ES-I3 (cell line): Measurements from ENCODE around the gene FAM171A1.
"Not testable (repeated sequence)": the region's sequence is repeated elsewhere in the genome, so short reads cannot be mapped to it uniquely, and the experiment has no call there.

ENCODE experiments used
- H3K36me3 ChIP-seq: 2 replicates; pipeline ENCODE4 v1.6.1; 2013; ENCODE audit warnings: mild to moderate bottlenecking, low read length, control low read depth, moderate library complexity; ENCODE audit not compliant: insufficient read depth
- H3K4me1 ChIP-seq: 2 replicates; pipeline ENCODE4 v1.6.1; 2013; ENCODE audit warnings: mild to moderate bottlenecking, control low read depth, low read length; ENCODE audit not compliant: insufficient read depth
- H3K9ac ChIP-seq: 2 replicates; pipeline ENCODE4 v1.6.1; 2013; ENCODE audit warnings: low read depth, mild to moderate bottlenecking, low read length, moderate library complexity
- H3K9me3 ChIP-seq: 2 replicates; pipeline ENCODE4 v1.6.1; 2013; ENCODE audit warnings: mild to moderate bottlenecking, low read length, moderate library complexity; ENCODE audit not compliant: control insufficient read depth, insufficient read depth

FAM171A1 gene

DNA sequence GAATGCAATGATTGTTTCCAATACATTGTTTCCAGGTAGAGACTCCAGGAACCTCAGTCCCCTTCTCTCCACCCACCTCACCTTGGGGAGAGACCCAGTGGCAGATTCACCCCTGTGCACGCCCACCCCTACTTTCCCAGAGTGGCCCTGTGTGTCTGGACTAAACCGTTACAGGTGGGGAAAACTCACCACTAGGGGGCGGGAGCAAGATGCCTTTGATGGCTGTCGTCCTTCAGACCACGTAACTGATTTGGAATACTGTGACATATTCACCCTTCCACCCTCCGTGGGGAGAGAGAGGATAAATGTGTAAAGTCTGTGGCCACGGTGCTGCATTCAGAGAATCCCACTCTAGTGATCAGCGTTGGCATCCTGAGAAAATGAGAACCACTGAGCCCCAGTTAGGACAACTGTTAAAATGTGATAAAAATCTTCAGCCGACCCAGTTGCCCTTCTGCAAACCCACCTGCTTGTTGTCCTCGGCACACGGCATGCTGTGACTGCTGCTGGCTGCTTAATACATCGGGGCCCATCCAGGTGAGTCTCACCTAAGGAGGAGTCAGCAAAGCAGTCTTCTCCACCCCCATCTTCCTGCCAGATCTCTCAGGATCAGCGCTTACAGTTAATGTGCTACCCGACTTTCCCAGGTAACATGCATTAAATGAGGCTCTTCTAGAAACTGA, 161.1 kb downstream of the FAM171A1 start:
- H3K9me3 ChIP-seq: no peaks in the 10 kb centered on the region
- H3K4me1 ChIP-seq: no peaks in the 10 kb centered on the region; the same call in 1 of the 2 replicates
- no peaks in the 10 kb centered on the region for H3K36me3 ChIP-seq
- H3K9ac ChIP-seq: no peak overlapping the region

DNA sequence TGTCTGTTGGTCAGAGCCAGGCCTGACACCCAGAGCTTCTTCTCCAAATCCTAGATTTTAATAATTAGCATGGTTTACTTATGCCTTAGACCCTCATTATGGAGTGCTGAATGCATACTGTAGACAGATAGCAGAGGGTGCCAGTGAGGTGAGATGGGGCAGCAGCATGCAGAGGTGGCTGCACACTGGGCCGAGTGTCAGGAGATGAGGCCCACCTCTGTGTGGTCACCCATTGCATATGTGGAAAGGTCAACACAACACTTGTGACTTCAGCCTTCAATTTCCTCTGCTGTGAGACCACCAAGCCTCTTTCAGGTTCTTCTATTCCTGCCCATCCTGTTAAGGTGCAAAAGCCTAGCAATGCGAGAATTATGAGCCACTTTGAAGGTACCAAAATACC, 162.9 kb downstream of the FAM171A1 start:
- H3K9ac ChIP-seq: no peak overlapping the region
- no peaks in the 10 kb centered on the region for H3K9me3 ChIP-seq
- H3K36me3 ChIP-seq: no peaks in the 10 kb centered on the region
- H3K4me1 ChIP-seq: no peaks in the 10 kb centered on the region; the same call in 1 of the 2 replicates

DNA sequence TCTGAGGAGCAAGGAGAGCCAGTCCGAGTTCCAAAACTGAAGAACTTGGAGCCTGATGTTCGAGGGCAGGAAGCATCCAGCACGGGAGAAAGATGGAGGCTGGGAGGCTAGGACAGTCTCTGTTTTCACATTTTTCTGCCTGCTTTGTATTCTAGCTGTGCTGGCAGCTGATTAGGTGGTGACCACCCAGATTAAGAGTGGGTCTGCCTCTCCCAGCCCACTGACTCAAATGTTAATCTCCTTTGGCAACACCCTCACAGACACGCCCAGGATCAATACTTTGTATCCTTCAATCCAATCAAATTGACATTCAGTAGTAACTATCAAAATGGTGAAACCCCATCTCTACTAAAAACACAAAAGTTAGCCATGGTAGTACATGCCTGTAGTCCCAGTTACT, 163.7 kb downstream of the FAM171A1 start:
- not testable (repeated sequence) for H3K36me3 ChIP-seq, H3K9ac ChIP-seq, H3K9me3 ChIP-seq, H3K4me1 ChIP-seq

DNA sequence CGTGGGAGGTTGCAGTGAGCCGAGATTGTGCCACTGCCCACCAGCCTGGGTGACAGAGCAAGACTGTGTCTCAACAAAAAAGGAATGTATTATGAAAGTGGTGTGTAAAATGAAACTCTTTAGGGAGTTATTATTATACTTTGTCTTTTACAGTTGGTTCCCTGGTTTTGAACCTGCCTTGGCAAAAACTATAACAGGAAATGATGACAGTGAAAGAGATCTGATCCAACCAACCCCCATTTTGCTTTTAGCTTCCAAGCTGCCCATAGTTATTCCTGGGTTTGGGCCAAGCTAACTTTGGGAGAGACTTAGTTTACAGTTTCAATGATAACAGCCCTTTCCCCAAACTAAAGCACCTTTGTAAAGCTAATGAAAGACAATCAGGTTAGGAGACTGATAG, 168.4 kb downstream of the FAM171A1 start:
- Histone ChIP-seq H3K9me3 (no peaks in the 10 kb centered on the region; the same call in 1 of the 2 replicates), H3K9ac (no peak overlapping the region), H3K36me3 (no peaks in the 10 kb centered on the region), H3K4me1 (peaks cover 24% of the 10 kb centered on the region)

DNA sequence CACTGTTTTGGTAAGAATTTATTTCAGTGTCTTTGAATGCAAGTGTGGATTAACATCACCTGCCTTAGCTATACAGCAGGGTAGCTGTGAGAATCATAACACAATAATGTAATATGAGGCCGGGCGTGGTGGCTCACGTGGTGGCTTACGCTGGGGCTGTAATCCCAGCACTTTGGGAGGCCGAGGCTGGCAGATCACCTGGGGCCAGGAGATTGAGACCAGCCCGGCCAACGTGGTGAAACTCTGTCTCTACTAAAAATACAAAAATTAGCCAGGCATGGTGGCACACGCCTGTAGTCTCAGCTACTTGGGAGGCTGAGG, 168.8 kb downstream of the FAM171A1 start:
- peaks cover 24% of the 10 kb centered on the region for H3K4me1 ChIP-seq
- H3K9me3 ChIP-seq, H3K9ac ChIP-seq, H3K36me3 ChIP-seq: not testable (repeated sequence)

DNA sequence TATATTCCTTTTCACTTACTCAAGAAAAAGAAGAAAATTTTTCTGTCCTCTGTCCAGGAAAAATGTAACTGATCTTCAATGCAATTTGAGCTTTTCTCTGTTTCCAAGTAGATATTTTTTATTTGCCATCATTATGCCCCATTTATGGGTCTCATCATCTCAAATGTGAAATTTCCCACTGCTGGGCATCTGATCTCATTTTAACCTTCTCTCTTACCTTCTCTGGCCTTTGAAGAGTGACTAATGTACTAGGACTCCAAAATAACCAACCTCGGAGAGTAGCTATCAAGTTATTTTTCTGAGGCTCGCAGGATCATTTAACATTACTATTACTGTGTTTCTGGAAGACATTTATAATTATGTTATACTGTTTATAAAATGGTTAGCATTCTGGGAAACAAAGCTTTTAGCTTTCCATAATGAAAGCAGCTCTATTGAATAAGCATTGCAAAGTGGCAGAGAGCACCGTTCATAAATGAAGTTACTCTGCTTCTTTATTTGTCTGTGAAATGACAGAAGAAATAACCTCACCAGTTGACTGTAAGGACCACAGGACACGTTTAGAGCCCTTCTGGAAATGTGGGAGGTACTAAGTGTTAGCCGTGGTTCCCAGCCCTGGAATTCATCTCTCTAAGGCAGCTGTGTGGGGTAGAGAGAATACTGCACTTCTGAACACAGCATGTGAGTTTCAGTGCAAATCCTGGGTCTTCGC, 169.3 kb downstream of the FAM171A1 start:
- H3K9ac ChIP-seq: no peak overlapping the region
- peaks cover 24% of the 10 kb centered on the region for H3K4me1 ChIP-seq
- no peaks in the 10 kb centered on the region for H3K36me3 ChIP-seq
- H3K9me3 ChIP-seq: no peaks in the 10 kb centered on the region; the same call in 1 of the 2 replicates

DNA sequence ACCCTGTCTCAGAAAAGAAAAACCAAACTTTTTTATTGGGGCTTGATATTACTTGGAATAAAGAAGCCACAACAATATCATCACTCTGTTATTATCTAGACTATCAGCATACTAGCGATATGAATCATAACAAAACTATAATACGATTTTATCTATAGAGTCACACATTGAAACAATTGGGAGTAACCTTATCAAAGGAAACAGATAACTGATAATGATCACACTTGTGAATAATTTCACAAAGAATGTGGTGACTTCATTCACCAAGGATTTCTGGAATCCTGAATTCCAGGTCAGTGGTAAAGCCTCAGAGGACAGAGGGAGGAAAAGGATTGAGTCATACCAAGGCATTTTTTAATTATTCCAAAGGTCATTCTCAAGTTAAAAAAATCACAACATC, 170.5 kb downstream of the FAM171A1 start:
- no peaks in the 10 kb centered on the region for H3K36me3 ChIP-seq
- no peaks in the 10 kb centered on the region; the same call in 1 of the 2 replicates for H3K9me3 ChIP-seq
- H3K9ac ChIP-seq: no peak overlapping the region
- peaks cover 24% of the 10 kb centered on the region for H3K4me1 ChIP-seq

DNA sequence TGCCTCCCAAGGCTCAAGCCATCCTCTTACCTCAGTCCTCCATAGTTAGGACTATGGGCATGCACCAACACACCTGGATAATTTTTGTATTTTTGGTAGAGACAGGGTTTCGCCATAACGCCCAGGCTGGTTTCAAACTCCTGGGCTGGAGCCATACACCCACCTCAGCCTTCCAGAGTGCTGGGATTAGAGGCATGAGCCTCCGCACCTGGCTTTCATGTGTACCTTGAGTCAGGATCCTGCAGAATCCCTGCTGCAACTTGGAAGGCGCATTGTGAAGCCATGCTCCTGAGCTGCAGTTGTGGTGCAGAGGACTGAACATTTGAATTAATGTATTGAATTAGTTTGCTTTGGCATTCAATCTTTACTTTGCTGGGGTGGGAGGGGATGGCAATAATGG, 173.2 kb downstream of the FAM171A1 start:
- Histone ChIP-seq H3K9me3 (no peaks in the 10 kb centered on the region; the same call in 1 of the 2 replicates), H3K36me3 (no peaks in the 10 kb centered on the region), H3K9ac (no peak overlapping the region), H3K4me1 (peaks cover 24% of the 10 kb centered on the region)

DNA sequence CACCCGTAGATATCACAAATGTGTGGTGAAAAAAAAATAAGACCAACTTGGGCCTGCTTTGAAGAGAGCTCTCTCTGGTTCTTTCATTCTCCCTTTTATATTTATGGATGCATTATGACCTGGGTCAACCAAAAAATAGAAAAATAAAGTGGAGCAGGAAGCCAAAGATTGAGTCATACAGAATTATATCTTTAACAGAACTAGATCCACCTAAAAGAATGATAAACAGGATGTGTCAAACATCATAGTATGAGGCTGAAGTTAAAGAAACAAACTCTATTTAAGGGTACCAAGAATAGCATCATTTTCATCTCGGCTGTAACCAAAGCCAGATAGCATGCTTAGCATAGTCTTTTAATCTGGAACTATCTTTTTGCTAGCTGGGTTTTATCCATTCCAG, 173.8 kb downstream of the FAM171A1 start:
- peaks cover 24% of the 10 kb centered on the region for H3K4me1 ChIP-seq

DNA sequence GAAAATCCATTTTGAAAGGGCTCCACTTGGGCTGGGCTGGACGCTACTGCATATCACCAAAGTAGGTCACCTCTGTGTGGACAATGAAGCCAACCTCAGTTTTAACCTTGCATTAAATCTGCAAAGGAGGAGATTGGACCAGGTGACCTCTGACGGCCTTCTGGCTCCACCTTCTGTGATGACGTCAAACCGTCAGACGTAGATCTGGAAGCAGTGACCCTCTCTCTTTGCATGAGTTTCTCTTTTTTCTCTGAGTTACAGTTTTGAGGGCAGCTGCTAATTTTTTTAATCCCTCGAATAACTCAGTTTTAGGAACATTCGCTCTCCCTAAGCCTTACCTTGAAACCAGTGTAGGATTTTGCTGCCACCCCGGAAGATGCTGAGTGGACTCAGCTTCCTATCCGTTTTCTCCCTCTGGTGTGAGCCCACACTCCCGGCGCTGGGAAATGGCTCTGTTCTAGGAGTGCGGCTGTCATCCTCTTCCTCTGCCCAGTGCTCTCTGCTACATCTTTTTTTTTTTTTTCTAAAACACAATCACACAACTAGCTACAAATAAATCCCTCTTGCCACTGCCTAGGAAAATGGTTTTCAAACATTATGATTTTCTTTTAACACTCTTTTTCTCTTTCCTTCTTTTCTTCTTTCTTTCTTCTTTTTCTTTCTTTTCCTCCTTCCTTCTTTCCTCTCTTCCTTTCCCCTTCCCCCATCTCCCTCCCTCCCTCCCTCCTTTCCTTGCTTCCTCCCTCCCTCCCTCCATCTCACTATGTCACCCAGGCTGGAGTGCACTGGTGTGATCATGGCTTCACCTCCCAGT, 174.9 kb downstream of the FAM171A1 start:
- Histone ChIP-seq H3K9ac (peak overlapping the region; percentile 30; the same call in 1 of the 2 replicates), H3K36me3 (no peaks in the 10 kb centered on the region), H3K9me3 (no peaks in the 10 kb centered on the region), H3K4me1 (peaks cover 18% of the 10 kb centered on the region)

More for the DNA sequence above, 173.8 kb downstream of the FAM171A1 start:
- H3K9ac ChIP-seq: no peak overlapping the region
- no peaks in the 10 kb centered on the region for H3K9me3 ChIP-seq
- H3K36me3 ChIP-seq: no peaks in the 10 kb centered on the region

DNA sequence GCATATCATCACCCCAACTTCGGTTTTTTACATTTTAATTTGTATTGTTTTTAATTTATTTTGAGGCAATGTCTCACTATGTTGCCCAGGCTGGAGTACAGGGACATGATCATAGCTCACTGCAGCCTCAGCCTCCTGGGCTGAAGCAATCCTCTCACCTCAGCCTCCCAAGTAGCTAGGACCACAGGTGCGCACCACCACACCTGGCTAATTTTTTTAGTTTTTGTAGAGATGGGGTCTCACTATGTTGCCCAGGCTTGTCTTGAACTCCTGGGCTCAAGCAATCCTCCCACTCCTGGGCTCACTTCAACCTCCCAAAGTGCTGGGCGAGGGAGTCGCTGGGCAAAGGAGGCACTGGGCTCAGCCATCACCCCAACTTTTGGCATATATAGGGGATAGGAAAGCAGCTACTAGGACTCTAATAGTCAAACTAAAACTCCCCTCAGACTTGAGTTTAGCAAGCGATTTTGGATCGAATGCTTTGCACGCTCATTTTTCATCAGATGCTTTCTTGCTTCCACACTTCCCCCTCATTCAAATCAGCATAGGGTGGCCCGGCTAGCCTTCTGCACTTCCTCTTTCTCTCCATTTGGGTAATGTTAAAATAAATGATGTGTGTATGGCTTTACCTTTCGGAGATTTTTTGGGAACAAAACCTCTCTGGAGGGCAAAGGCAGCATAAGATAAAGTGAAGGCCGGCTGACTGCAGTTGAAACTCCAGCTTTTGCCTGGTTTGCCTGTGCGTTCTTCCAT, 181.8 kb downstream of the FAM171A1 start:
- no peak overlapping the region for H3K9ac ChIP-seq
- no peaks in the 10 kb centered on the region for H3K36me3 ChIP-seq
- no peaks in the 10 kb centered on the region for H3K4me1 ChIP-seq
- no peaks in the 10 kb centered on the region for H3K9me3 ChIP-seq

DNA sequence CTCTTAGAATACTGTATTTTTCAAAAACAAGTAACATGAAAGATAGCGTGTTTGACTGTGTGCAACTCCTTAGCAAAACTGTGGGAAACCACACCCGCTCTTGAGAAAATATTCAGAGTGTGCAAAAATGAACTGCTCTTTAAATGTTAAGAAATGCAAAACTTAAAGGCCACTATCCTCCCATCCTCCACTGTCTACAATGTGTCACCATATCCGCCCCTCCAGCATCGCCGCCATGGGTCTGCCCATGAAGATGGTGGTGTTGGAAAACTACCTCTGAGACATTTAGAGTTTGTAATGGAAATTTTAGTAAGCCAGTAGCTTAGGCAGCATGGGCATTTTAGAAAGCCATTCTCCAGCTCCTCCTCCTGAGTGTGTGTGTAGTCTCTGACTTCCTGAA, 182.5 kb downstream of the FAM171A1 start:
- Histone ChIP-seq H3K9me3 (no peaks in the 10 kb centered on the region), H3K4me1 (no peaks in the 10 kb centered on the region), H3K36me3 (no peaks in the 10 kb centered on the region), H3K9ac (no peak overlapping the region)

DNA sequence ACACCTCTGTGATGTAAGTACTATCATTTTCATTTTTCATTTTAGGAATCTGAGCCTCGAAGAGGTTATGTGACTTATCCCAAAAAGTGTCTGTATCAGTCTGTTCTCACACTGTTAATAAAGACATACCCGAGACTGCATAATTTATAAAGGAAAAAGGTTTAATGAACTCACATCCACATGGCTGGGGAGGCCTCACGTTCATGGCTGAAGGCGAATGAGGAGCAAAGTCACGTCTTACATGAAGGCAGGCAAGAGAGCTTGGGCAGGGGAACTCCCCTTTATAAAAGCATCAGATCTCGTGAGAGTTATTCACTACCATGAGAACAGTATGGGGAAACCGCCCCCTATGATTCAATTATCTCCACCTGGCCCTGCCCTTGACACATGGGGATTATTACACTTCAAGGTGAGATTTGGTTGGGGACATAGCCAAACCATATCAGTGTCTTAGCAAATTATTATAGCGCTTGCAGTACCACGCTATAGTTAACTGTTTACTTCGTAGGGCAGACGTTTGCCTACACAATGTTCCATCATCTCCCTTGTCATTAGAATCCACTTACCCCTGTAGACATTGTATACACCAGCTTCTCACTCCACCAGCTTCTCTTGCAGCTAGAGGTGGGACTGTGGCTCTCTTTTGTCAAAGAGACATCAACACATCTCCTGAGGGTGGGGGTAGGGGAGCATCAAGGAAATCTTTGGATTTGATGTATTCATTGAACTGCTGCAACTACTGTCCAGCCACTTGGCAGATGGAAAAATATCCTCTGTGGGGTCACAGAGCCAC, 187.2 kb downstream of the FAM171A1 start:
- no peak overlapping the region for H3K9ac ChIP-seq
- H3K36me3 ChIP-seq: no peaks in the 10 kb centered on the region
- no peaks in the 10 kb centered on the region for H3K4me1 ChIP-seq
- H3K9me3 ChIP-seq: no peaks in the 10 kb centered on the region
